Kidney (tissue), 14 donors: ENCODE data around the gene KLF7. TPM values are rescaled to one million over a fixed set of nuclear protein-coding genes. Genes with fewer than 3 reads are reported as not detected.

Experiments
- DNase-seq, 5 donors: peaks; one replicate each; pipeline ENCODE4 v3.0.0-alpha.2; 2013 to 2020
- FAIRE-seq: peaks from 2 replicates; lab custom pipeline; 2012; peaks lifted over from hg19 to GRCh38; lab: Jason Lieb, UNC
- H3K27ac ChIP-seq, 2 donors: one replicate each; pipeline ENCODE4 v1.7.0; 2013; ENCODE audit warnings: low read depth in 2 of 2, low read length in 2 of 2, inconsistent platforms in 1 of 2
- H3K27me3 ChIP-seq: one replicate; pipeline ENCODE4 v1.7.1; 2013; ENCODE audit warnings: low read length, inconsistent platforms; ENCODE audit not compliant: control insufficient read depth, insufficient read depth
- H3K36me3 ChIP-seq, 3 donors: one replicate each; pipeline versions ENCODE4 v1.7.0 to v1.7.1; 2013; ENCODE audit warnings: low read length in 3 of 3, control low read depth in 1 of 3, inconsistent platforms in 1 of 3; ENCODE audit not compliant: insufficient read depth in 3 of 3, control insufficient read depth in 2 of 3
- H3K4me1 ChIP-seq, 3 donors: one replicate each; pipeline versions ENCODE4 v1.7.0 to v1.7.1; 2013; ENCODE audit warnings: low read length in 3 of 3, inconsistent platforms in 1 of 3, low read depth in 1 of 3; ENCODE audit not compliant: control insufficient read depth in 2 of 3, insufficient read depth in 2 of 3
- H3K4me3 ChIP-seq, 3 donors: one replicate each; pipeline versions ENCODE4 v1.7.0 to v1.8.1; 2013; ENCODE audit warnings: low read length in 3 of 3, control low read depth in 1 of 3, inconsistent platforms in 1 of 3
- H3K9ac ChIP-seq, 3 donors: one replicate each; pipeline versions ENCODE4 v1.7.0 to v1.7.1; 2013; ENCODE audit warnings: low read length in 3 of 3, control low read depth in 1 of 3, inconsistent platforms in 1 of 3
- H3K9me3 ChIP-seq, 3 donors: one replicate each; pipeline versions ENCODE4 v1.7.0 to v1.7.1; 2013; ENCODE audit warnings: low read length in 3 of 3, control low read depth in 1 of 3, inconsistent platforms in 1 of 3; ENCODE audit not compliant: control insufficient read depth in 2 of 3, insufficient read depth in 1 of 3
- CTCF ChIP-seq: IDR thresholded peaks from 3 replicates; pipeline ENCODE4 v1.5.1; 2012; ENCODE audit warnings: mild to moderate bottlenecking, moderate library complexity, borderline replicate concordance; ENCODE audit not compliant: insufficient read depth; ENCODE audit errors: extremely low read depth
- intact Hi-C: fragments of 100-400 bp; cut with DNase I; formaldehyde crosslinking; loops from one replicate; pipeline ENCODE4 v1.11.1; 2022
- polyA plus RNA-seq: library from polyadenylated mRNA; stranded (reverse); fragments of 350-450 nt; fragmentation: Illumina TruSeq; extraction: RNeasy Lipid Tissue Mini Kit (QIAGEN cat#74804); gene quantifications from one replicate; pipeline ENCODE4 v1.2.3, GENCODE V29; 2014; ENCODE audit warnings: low read depth, low replicate concordance; ENCODE audit not compliant: insufficient read depth
- total RNA-seq: library from RNA; stranded (reverse); fragmentation: NEBNext Ultra II Directional; extraction: Animal tissue kit (Norgen Biotek cat#: 25700); gene quantifications from one replicate; pipeline ENCODE4 v1.2.1, GENCODE V29; 2021
- donor health status: control.
- donor health status: control.
- donor health status: control.
- donor health status: control.
- donor health status: control.
- donor health status: DM: yes; HTN: yes; CAD: no.
- donor health status: Normal renal cell carcinoma (clear cell type).

Gene KLF7
- total and polyA plus RNA-seq, 2 donors from 2014 or later: 2.9 to 61.5 TPM

- Histone ChIP-seq H3K4me3 (no peak overlapping the region), H3K9me3 (no peaks in the 10 kb centered on the region), H3K36me3 (no peaks in the 10 kb centered on the region), H3K27me3 (no peaks in the 10 kb centered on the region), H3K27ac (no peak overlapping the region), H3K9ac (no peak overlapping the region), H3K4me1 (no peaks in the 10 kb centered on the region)
- FAIRE-seq: no peak
- TF ChIP-seq CTCF: no peak
- intact Hi-C loops: no loop called here
- DNase-seq: no peak
Measured at GRCh38 chr2:207055257-207055656, 110.5 kb downstream of the KLF7 start.

- H3K27me3 ChIP-seq: no peaks in the 10 kb centered on the region
- intact Hi-C loops: no loop called here
- no peak overlapping the region for H3K4me3 ChIP-seq
- FAIRE-seq (no peak), DNase-seq (no peak)
- H3K36me3 ChIP-seq: no peaks in the 10 kb centered on the region
- no peaks in the 10 kb centered on the region for H3K4me1 ChIP-seq
- H3K9ac ChIP-seq: no peak overlapping the region
- no peak for TF ChIP-seq CTCF
- no peak overlapping the region for H3K27ac ChIP-seq
- no peaks in the 10 kb centered on the region for H3K9me3 ChIP-seq
Measured at GRCh38 chr2:207054521-207054920, 111.2 kb downstream of the KLF7 start.

GRCh38 chr2:207051385-207051965 is 114.3 kb downstream of the KLF7 start:
- no peak overlapping the region for H3K4me3 ChIP-seq
- no peak for FAIRE-seq
- intact Hi-C loops: no loop called here

More at GRCh38 chr2:207051385-207051965, 114.3 kb downstream of the KLF7 start:
- TF ChIP-seq CTCF: no peak
- Histone ChIP-seq H3K4me1 (no peaks in the 10 kb centered on the region), H3K9ac (no peak overlapping the region), H3K27me3 (no peaks in the 10 kb centered on the region), H3K36me3 (no peaks in the 10 kb centered on the region), H3K9me3 (no peaks in the 10 kb centered on the region), H3K27ac (no peak overlapping the region)
- no peak for DNase-seq
